Liver (tissue), 9 donors: ENCODE measurements around the gene PARD3B. TPM values are rescaled to one million over a fixed set of nuclear protein-coding genes. Genes with fewer than 3 reads are reported as not detected.

Source experiments
- DNase-seq: peaks from one replicate; pipeline ENCODE4 v3.0.0-alpha.2; 2017; ENCODE audit warnings: low spot score
- H3K27ac ChIP-seq, 2 donors: one replicate each; pipeline ENCODE4 v1.7.0; 2013; ENCODE audit warnings: inconsistent platforms in 2 of 2, low read length in 2 of 2, control low read depth in 1 of 2, low read depth in 1 of 2, mild to moderate bottlenecking in 1 of 2
- H3K27me3 ChIP-seq, 4 donors: one replicate each; pipeline versions ENCODE4 v1.6.1 to v1.7.0; 2013; ENCODE audit warnings: low read length in 3 of 4, inconsistent platforms in 1 of 4, mild to moderate bottlenecking in 1 of 4, moderate library complexity in 1 of 4; ENCODE audit not compliant: control insufficient read depth in 4 of 4, insufficient read depth in 4 of 4
- H3K36me3 ChIP-seq, 4 donors: one replicate each; pipeline versions ENCODE4 v1.6.1 to v1.7.0; 2013; ENCODE audit warnings: low read length in 3 of 4, mild to moderate bottlenecking in 3 of 4, low read depth in 1 of 4, moderate library complexity in 1 of 4; ENCODE audit not compliant: control insufficient read depth in 4 of 4, insufficient read depth in 3 of 4
- H3K4me1 ChIP-seq, 4 donors: one replicate each; pipeline versions ENCODE4 v1.6.1 to v1.7.0; 2013; ENCODE audit warnings: low read length in 3 of 4, mild to moderate bottlenecking in 3 of 4, moderate library complexity in 1 of 4; ENCODE audit not compliant: control insufficient read depth in 4 of 4, insufficient read depth in 4 of 4
- H3K4me3 ChIP-seq, 3 donors: one replicate each; pipeline versions ENCODE4 v1.6.1 to v1.7.0; 2013; ENCODE audit warnings: low read length in 3 of 3, control low read depth in 1 of 3, low read depth in 1 of 3, mild to moderate bottlenecking in 1 of 3
- H3K9ac ChIP-seq, 2 donors: one replicate each; pipeline ENCODE4 v1.7.0; 2013; ENCODE audit warnings: low read length in 2 of 2, mild to moderate bottlenecking in 2 of 2, moderate library complexity in 2 of 2, control low read depth in 1 of 2, low read depth in 1 of 2
- H3K9me3 ChIP-seq, 4 donors: one replicate each; pipeline versions ENCODE4 v1.6.1 to v1.7.0; 2013; ENCODE audit warnings: low read length in 3 of 4; ENCODE audit not compliant: control insufficient read depth in 4 of 4
- ATF3 ChIP-seq: IDR thresholded peaks from 2 replicates; pipeline ENCODE4 v1.6.1; 2016; ENCODE audit warnings: antibody characterized with exemption
- FOXA2 ChIP-seq: IDR thresholded peaks from 2 replicates; pipeline ENCODE4 v1.6.1; 2016; ENCODE audit warnings: antibody characterized with exemption
- GABPA ChIP-seq, 2 donors: IDR thresholded peaks in 1 of 2; conservative IDR thresholded peaks in 1 of 2; 2 replicates each; pipeline ENCODE4 v1.6.1; 2016; ENCODE audit warnings: antibody characterized with exemption in 2 of 2, mild to moderate bottlenecking in 1 of 2, moderate library complexity in 1 of 2
- JUND ChIP-seq, 2 donors: IDR thresholded peaks; 2 replicates each; pipeline ENCODE4 v1.6.1; 2016; ENCODE audit warnings: antibody characterized with exemption in 2 of 2
- MAX ChIP-seq: IDR thresholded peaks from 2 replicates; pipeline ENCODE4 v1.6.1; 2016; ENCODE audit warnings: antibody characterized with exemption
- NR2F2 ChIP-seq: IDR thresholded peaks from 2 replicates; pipeline ENCODE4 v1.6.1; 2016; ENCODE audit warnings: antibody characterized with exemption
- RAD21 ChIP-seq, 2 donors: IDR thresholded peaks; 2 replicates each; pipeline ENCODE4 v1.6.1; 2016; ENCODE audit warnings: antibody characterized with exemption in 2 of 2, mild to moderate bottlenecking in 2 of 2
- REST ChIP-seq: IDR thresholded peaks from 2 replicates; pipeline ENCODE4 v1.6.1; 2016; ENCODE audit warnings: antibody characterized with exemption, mild to moderate bottlenecking
- RXRA ChIP-seq, 2 donors: IDR thresholded peaks; 2 replicates each; pipeline ENCODE4 v1.6.1; 2017 to 2018; ENCODE audit warnings: antibody characterized with exemption in 2 of 2, mild to moderate bottlenecking in 1 of 2
- TAF1 ChIP-seq: conservative IDR thresholded peaks from 2 replicates; pipeline ENCODE4 v1.6.1; 2016; ENCODE audit warnings: antibody characterized with exemption, mild to moderate bottlenecking
- YY1 ChIP-seq: IDR thresholded peaks from 2 replicates; pipeline ENCODE4 v1.6.1; 2016; ENCODE audit warnings: antibody characterized with exemption, mild to moderate bottlenecking
- ZBTB33 ChIP-seq: IDR thresholded peaks from 2 replicates; pipeline ENCODE4 v1.6.1; 2016; ENCODE audit warnings: antibody characterized with exemption
- WGBS: extraction: QIAGEN DNeasy Blood & Tissue Kit; methylation state at CpG from one replicate; pipeline ENCODE4 v1.1.7; 2013; 5-methylcytosine and 5-hydroxymethylcytosine counted together
- polyA plus RNA-seq, 2 donors: library from polyadenylated mRNA; stranded (reverse) in 1 of 2; unstranded in 1 of 2; fragments of 200-250 nt in 1 of 2; fragments of >200 nt in 1 of 2; fragmentation: Nextera tagmentation in 1 of 2; extraction: Ambion mirVana in 1 of 2; gene quantifications; one replicate each; pipeline versions ENCODE4 v1.2.1 to v1.2.3, GENCODE V29; 2013 to 2015
- total RNA-seq, 2 donors: library from RNA; depleted of rRNA; stranded (reverse); fragments of >200 nt; gene quantifications; one replicate each; pipeline ENCODE4 v1.2.3, GENCODE V29; 2014
- donor health status: healthy.
- donor health status: healthy.
- donor health status: healthy.
- donor health status: healthy.
- donor health status: healthy.

The PARD3B gene
- total and polyA plus RNA-seq, 4 donors = 1.1 to 10.3 (median 3.7) TPM

GRCh38 chr2:205011031-205011430 is 465.8 kb downstream of the PARD3B start:
- no peak for DNase-seq
- TF ChIP-seq ATF3 (no peak), RAD21 (IDR thresholded peaks at IDR 0.05) (no peak), FOXA2 (no peak), GABPA (IDR thresholded peaks at IDR 0.05 in 1 of 2, conservative IDR thresholded peaks at IDR 0.05 in 1 of 2) (no peak), ZBTB33 (no peak)
- 92% methylated on average over 2 of the region's 2 CpGs for WGBS
- no peaks in the 10 kb centered on the region for H3K9me3 ChIP-seq
- no peak overlapping the region for H3K9ac ChIP-seq
- H3K4me1 ChIP-seq = no peaks in the 10 kb centered on the region
- H3K4me3 ChIP-seq = no peak overlapping the region
- no peak overlapping the region for H3K27ac ChIP-seq
- H3K36me3 ChIP-seq = no peaks in the 10 kb centered on the region
- H3K27me3 ChIP-seq = no peaks in the 10 kb centered on the region

GRCh38 chr2:205012961-205013360 is 467.7 kb downstream of the PARD3B start:
- H3K27ac ChIP-seq = no peak overlapping the region
- H3K4me1 ChIP-seq = no peaks in the 10 kb centered on the region
- H3K9ac ChIP-seq = no peak overlapping the region
- no peaks in the 10 kb centered on the region for H3K27me3 ChIP-seq
- no peaks in the 10 kb centered on the region for H3K9me3 ChIP-seq
- no peak for DNase-seq
- 89% methylated on average over 8 of the region's 8 CpGs for WGBS
- H3K36me3 ChIP-seq = no peaks in the 10 kb centered on the region
- no peak for TF ChIP-seq TAF1
- no peak for TF ChIP-seq FOXA2
- no peak for TF ChIP-seq RXRA (IDR thresholded peaks at IDR 0.05)
- TF ChIP-seq RAD21 (IDR thresholded peaks at IDR 0.05) = no peak
- no peak for TF ChIP-seq ATF3
- no peak for TF ChIP-seq MAX
- no peak for TF ChIP-seq JUND (IDR thresholded peaks at IDR 0.05)
- no peak for TF ChIP-seq NR2F2
- no peak for TF ChIP-seq YY1
- TF ChIP-seq REST = no peak
- no peak for TF ChIP-seq ZBTB33
- no peak overlapping the region for H3K4me3 ChIP-seq
